OCI-M2 (cell line): ENCODE results near the gene MCM7.

Experiments used
- DNase-seq: peaks from one replicate; lab custom pipeline; 2025; ENCODE audit not compliant: unreplicated experiment; lab: John Stamatoyannopoulos, UW

Gene MCM7

DNA sequence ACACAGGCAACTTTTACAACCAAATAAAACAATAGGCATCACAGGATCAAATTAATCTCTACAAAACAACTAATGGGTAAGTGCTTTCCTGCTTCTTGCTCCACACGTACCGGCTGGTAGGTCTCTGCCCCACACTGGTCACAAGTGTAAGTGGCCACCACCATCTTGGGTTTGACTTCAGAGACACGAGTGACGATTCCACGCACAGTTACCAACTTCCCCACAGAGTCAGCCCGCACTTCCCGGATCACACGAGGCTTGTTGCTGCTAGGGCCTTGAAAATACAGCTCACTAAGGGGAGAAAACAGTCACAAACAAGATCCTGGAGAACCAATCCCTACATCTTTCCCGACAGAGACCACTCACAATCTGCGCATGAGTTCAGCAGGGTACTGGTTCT, 2.3 kb downstream of the MCM7 start:
- DNase-seq = no peak

DNA sequence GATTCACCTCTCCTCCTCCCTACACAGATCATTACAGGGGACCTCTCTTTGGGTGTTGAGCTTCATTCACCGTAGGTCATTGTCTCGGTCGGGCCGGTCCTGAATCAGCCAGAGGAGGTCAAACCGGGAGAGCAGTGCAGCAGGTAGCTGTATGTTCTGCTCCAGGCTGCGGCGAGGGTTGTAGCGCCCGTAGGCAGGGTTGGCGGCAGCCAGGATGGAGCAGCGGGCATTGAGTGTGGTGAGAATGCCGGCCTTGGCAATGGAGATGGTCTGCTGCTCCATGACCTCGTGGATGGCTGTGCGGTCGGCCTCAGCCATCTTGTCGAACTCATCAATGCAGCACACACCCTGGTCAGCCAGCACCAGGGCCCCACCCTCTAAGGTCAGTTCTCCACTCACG, 5.5 kb downstream of the MCM7 start:
- no peak for DNase-seq

DNA sequence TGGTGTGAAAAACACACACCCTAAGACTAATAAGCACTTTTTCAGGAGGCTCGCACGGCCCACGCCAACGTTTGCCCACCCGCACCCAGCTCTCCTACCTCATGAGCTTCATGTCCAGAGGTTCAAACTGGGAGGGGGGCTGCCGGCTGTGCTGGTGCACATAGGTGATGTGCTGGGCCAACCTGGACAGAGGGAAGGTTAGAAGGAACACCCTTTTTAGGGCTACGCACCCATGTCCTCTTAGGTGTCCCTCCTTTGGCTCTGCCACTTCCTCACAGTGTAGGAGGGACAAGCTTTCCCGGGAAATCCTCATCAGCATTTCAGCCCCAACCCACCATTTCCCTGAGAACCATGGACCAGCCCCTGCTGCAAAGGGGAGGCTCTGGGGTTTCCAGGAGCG, 5.9 kb downstream of the MCM7 start:
- no peak for DNase-seq

DNA sequence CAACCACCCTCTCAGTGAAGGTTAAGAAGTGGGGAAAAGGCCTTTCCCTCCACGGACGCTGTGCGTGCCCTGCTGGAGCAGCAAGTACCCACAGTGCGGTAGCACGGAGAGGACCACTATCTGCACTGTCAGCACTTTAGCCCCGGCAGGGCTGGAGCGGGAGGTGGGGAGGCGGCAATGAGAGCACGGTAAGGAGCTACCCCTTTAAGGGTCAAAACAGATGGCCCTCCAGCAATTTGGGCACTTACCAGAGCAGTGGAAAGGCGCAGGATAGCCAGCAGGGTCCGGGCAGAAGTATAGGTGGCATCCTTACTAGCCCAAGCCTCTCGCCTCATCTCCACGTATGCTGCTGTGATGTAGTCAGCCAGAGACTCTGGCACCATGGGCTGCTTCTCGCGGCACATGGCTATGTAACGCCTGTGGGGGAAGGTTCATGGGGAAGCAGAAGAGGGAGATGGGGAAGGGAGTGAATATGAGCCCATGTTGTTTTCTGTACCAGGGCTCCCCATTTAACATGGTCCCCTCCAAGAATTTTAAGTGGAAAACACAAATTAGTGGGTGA, 7.2 kb downstream of the MCM7 start:
- DNase-seq = no peak

DNA sequence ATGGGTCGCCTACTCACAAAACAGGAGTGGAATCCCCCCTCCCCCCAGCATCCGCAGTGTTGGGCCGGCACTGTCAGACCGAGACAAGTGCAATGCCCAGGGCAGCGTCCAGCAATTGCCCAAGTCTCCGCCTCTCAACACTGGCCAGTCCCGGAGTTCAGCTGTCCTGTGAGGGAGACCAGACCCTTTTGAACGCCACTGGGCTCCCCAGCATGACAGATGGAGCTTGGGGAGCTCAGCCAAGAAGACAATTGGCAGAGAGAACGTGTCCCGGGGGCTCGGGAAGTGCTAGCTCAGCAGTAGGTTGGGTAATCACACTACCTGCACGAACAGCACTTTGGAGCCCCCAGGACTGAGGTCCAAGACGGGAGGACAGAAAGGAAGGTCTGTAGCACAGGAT, 7.7 kb downstream of the MCM7 start:
- no peak for DNase-seq

DNA sequence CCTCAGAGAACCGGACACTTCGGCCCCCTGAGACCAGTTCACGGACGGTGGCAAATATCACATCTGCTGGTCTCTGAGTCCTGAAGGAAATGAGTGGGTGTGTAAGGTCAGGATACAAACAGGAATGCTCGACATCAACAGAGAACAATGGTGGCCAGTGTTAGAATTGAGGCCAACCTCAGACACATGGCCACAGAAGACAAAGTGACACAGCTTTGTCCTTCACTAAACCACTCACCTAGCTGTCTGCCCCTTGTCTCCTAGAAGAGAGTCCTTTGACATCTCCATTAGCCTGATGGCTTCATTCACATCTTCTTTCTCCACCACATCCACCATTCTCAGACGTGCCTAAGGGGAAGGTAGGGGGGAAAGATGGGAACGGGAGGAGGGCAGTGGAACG, 8.1 kb downstream of the MCM7 start:
- DNase-seq = no peak

DNA sequence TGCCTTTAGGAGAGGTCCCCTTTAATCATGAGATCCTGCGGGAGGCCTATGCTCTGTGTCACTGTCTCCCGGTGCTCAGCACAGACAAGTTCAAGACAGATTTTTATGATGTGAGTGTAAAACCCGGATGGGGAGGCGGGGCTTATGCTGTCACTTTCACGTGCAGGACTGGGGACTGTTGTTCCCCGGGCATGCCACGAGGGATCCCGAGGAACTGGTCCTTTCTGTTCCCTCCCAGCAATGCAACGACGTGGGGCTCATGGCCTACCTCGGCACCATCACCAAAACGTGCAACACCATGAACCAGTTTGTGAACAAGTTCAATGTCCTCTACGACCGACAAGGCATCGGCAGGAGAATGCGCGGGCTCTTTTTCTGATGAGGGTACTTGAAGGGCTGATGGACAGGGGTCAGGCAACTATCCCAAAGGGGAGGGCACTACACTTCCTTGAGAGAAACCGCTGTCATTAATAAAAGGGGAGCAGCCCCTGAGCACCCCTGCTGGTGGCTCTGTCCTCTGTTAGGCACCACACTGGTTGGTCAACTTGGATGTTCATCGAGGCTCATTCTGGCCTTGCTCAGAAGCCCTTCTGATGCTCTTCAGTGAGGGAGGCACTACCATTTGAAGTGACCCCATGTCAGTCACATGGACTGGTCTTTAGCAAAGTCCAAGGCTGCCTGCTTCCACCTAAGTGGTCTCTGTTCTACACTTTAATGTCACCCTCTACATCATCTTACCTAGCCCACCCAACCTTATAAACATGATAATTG, 9.6 kb downstream of the MCM7 start:
- no peak for DNase-seq

DNA sequence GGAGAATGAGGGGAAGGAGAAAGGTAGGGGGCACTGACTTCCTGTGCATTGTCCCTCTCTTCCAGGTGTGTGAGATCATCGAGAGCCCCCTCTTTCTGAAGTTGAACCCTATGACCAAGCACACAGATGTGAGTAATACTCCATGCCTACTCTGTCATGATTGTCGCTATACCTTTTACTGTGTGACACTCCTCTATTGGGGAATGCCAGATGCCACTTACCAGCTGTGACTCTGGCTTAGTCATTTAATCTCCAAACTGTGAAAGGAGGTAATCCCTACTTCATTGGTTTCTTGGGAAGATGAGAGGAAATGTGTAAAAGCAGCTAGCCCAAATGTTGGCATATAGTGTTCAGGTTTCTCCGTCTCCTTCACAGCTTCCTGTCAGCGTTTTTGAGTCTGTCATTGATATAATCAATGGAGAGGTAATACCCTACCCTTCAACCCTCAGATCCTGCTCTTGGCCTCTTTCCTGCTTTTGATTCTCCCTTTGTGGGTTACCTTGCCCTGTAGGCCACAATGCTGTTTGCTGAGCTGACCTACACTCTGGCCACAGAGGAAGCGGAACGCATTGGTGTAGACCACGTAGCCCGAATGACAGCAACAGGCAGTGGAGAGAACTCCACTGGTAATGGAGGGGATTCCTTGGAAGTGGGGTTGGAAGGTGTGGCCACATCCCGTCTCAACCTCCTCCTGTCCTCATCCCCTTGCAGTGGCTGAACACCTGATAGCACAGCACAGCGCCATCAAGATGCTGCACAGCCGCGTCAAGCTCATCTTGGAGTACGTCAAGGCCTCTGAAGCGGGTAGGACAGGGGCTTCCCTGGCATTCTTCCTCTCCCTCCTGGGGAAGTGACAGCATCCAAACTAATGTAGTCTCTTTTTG, 10.4 kb downstream of the MCM7 start:
- DNase-seq = no peak

DNA sequence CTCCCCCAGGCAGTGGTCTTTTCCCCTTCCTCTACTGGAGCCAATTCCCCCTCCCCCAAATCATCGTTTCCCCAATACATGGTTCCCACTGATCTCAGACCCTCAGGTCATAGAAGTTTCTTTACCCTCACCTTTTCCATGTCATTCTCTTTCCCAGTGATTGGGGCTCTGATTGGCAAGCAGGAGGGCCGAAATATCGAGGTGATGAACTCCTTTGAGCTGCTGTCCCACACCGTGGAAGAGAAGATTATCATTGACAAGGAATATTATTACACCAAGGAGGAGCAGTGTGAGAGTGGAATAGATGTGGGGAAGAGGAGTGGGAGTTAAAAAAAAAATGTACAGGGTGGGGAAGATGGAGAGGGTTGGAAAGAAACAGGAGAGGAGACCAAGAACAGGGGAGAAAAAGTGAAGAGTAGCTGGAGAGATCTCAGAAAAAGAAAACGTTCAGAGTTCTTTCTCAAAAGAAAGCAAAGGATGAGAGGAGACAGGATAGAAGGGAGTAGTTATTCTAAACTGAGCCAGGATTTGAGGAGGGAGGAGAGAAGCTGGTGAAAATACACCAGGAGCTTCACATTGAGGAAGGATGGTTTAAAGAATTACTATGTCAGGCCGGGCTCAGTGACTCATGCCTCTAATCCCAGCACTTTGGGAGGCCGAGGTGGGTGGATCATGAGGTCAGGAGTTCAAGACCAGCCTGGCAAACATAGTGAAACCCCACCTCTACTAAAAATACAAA, 11.6 kb downstream of the MCM7 start:
- DNase-seq = no peak

DNA sequence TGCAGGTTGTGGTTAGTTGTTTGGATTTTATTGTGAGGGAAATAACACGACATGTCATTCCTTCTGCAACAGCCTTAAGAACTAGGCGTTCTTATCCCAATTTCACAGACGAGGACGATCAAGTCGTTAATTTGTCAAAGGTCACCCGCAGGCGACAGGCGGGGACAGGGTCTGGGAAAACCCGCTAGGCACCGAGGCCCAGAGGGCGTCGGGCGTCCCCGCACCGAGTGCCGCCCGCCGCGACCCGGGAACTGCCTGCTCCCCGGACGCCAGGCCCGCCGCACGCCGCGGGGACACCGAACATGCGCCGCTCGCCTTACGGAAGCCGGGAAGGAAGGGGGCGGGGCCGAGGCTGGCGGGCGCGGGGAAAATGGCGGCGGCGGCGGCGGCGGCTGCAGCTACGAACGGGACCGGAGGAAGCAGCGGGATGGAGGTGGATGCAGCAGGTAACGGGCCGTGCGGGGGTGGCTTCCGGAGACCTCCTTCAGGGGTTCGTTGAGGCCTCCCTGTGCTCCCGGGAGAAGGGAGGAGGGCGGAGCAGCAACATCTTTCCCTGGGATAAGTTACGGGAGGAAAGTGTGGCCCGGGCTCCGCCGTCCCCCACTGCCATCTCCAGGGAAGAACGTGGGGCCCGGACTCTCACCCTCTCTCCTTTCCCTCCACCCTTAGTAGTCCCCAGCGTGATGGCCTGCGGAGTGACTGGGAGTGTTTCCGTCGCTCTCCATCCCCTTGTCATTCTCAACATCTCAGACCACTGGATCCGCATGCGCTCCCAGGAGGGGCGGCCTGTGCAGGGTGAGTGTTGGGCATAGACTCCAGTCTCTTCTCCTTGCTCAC, 12.4 kb downstream of the MCM7 start, which contains the start of gene COPS6:
TSS of gene COPS6 (plus strand) at position 349 of the 837 bp plus-strand sequence. CDS start at position 371, 22 bp downstream.
- peak; percentile 32 for DNase-seq

DNA sequence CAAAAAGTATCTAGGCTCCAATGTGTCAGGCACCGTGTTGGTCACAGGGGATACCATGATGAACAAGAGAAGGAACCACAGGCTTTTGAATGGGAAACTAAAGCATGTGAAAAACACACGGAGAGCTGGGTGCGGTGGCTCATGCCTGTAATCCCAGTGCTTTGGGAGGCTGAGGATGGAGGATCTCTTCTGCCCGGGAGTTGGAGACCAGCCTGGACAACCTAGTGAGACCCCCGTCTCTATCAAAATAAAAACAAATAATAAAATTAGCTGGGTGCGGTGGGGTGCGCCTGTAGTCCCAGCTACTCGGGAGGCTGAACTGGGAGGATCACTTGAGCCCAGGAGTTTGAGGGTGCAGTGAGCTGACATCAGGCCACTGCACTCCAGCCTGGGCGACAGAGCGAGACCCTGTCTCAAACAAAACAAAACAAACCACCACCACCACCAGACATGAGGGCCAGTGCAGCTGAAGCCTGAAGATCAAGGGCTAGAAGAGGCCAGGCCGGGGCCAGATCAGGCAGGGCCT, 13.0 kb downstream of the MCM7 start:
- DNase-seq = no peak

DNA sequence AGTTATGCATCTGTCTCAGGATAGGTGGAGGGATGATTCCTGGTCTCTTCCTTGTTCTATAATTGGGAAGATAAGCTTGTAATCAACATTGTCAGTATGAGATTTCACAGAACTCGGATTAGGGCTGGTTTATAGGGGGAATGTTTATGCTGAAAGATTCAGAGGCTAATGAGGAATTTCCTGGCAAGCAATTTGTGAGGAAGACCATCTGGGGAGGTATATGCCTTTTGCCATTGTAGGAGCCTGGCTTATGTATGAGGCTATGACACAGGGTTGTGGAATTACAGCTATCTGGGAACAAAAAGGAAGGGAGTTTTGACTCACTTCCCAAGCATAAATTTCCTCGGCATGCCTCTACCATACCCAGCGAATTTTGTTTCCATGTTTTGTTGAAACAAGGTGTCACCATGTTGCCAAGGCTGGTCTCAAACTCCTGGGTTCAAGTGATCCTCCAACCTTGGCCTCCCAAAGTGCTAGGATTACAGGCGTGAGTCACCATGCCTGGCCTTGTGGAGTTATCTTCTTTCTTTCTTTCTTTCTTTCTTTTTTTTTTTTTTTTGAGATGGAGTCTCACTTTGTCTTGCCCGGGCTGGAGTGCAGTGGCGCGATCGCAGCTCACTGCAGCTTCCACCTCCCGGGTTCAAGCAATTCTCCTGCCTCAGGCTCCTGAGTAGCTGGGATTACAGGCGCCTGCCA, 14.0 kb downstream of the MCM7 start:
- no peak for DNase-seq

DNA sequence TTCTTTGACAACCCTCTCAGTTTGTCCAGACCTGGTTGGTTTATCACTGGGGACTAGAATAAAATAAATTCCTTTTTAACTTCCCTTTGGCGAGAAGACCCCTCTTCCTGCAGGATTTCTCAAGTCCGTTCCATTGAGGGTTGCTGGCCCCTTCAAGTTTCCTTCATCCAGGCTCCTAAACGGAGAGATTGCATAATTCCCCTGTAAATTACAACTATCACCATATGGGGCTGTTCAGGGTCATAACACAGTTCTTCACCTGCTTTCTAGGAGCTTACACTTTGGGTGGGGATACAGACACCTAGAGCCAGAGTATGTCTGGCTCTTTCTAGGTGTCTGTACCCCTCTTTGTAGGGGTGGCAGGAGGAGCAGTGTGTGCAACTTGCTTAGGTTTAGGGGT, 15.7 kb downstream of the MCM7 start:
- no peak for DNase-seq

DNA sequence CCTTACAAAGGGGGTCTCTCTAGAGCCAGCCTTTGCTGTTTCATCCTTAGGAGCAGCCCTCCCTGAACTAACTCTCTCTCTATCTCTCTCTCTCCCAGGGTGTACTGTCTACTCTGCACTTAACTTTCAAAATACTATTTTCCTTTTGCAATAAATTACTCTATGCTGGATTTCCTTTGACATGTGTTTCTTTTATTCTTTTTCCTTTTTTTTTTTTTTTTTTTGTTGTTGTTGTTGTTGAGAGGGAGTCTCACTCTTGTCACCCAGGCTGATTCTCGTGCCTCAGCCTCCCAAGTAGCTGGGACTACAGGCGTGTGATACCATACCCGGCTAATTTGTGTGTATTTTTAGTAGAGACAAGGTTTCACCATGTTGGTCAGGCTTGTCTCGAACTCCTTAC, 18.2 kb downstream of the MCM7 start:
- no peak for DNase-seq

DNA sequence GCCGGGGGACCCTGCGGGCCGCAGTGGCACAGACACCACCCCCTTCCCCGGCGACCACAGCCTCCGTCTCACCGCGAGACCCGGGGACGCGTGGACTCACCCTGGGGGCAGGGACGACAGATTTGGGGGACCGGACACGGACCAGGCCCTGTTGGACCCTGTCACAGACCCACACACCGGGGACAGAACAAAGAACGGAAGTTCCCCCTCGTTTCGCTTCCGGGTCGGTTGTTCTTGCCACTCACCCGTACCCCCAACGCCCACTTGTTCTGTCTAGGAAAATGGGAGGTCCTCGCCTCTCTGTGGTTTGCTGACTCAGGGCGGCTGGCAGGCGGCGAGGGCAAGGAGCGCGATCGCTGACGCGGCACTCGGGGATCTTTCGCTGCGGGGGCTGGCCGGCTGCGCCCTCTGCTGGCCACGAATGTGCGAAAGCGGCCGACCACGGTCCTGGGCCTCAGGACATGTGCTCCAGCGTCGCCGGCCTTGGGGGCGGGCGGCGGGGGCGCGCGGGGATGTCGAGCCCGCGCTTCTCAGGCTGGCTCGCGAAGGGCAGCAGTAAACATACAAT, 19.6 kb downstream of the MCM7 start, which contains the start of gene ZNF3:
TSS of gene ZNF3 (minus strand) at position 189 of the 568 bp plus-strand sequence. CDS start 4,366 bp downstream, outside the sequence.
- DNase-seq = peak; percentile 69

DNA sequence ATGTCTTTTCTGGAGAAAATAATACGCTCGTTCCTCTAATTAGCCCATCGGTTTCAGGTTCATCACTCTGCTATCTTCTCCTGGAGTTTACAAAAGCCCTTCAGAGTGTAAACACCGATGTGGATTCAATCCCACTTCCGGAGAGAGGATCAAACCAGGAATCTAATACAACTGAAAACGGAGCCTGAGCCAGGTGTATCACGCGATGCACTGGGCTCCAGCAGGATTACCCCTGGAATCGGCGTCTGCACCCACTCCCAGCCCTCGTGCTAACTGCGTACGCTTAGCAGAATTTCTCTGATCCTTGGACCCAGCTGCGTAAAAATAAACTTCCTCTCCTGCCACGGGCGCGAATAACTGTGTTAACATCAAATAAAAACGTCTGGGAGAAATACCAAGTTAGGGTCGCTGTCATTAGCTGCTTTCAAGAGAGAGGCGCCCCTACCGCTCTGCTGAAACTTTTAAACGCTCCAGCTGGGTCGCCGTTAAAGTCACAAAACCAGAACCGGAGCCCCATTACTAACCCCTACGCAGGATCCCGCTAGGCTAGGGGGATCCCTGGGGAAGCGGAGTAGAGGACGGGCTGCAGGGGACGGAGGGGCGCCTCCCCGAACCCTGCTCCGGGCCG, 20.2 kb downstream of the MCM7 start:
- no peak for DNase-seq

DNA sequence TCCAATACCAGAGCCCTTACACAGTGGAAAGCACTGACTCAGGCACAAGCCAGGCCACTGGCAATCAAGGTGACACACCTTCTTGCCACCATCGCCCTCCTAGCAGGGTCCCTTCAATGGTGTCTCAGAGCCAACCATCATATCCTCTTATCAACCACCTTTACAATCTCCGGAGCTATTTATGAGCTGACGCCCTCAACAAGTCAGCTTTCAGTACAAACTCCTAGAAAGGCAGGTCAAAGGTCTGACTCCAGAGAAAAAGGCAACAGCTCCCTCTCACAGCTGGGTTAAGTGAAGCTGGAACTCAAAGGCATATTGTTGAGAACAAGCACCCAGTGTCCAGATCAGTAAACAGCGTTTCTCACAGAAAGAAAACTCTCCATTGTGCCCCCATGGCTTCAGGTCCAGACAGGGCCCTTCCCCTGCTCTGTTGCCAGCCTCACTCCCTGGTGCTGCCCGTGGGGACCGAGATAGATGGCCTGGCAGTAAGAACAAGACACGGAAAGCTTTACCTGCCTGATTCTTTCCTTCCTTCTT, 22.1 kb downstream of the MCM7 start:
- no peak for DNase-seq

DNA sequence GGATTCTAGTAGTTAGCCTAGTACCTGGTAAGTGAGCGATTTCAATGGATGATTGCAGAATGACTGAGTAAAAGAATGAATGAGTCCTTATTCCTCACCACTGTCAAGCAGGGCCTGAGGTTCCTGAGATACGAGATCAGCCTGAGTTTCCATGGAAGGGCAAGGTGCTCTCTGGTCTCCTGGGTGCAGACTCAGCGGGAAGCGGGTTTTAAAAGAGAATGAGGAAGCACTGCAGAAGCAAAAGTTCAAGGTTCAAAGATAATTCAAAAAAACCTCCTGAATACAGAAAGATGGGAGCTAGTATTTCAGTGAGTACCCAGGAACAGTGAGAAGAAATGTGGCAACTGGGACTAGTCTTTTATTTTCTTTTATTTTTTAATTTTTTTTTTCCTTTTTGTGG, 24.0 kb downstream of the MCM7 start:
- DNase-seq = no peak
